Neural progenitor cell (in vitro differentiated cells): ENCODE measurements around the gene PIGN.

Source experiments
- CTCF ChIP-seq: fragments of 200-600 bp; sonication (generic); IDR thresholded peaks from 2 replicates; pipeline ENCODE4 v1.5.1; 2017; ENCODE audit warnings: antibody characterized with exemption, mild to moderate bottlenecking
- EZH2 ChIP-seq: fragments of 200-600 bp; sonication (generic); IDR thresholded peaks from 2 replicates; pipeline ENCODE4 v1.6.1; 2017; ENCODE audit warnings: antibody characterized with exemption, mild to moderate bottlenecking, moderate library complexity
- EZH2phosphoT487 ChIP-seq: fragments of 200-600 bp; sonication (generic); IDR thresholded peaks from 2 replicates; pipeline ENCODE4 v1.6.1; 2017; ENCODE audit warnings: antibody characterized with exemption

DNA sequence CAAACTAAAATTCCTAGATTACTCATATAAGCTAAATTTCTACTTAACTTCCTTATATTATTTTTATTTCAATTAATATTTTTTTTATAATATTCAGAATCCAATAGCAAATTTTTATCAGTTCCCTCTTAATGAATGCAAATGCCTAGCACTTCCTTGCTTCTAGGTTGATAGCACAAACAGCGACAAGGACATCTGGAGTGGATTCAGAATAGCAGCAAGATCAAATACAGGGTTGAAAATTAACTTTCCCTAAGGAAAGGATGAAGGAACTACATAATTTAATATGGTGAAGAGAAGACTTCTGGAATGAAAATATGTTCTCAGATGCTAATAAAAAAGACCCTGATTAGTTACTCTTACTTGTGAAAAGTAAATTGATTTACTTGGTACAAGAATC, 64.5 kb downstream of the PIGN start:
- no peak for TF ChIP-seq CTCF
- no peak for TF ChIP-seq EZH2phosphoT487
- no peak for TF ChIP-seq EZH2
